ENCODE data around the gene MCCD1.
"Not testable (repeated sequence)": the region's sequence is repeated elsewhere in the genome, so short reads cannot be mapped to it uniquely, and the experiment has no call there.

GRCh38 chr6:31509036-31509435 lies 19.7 kb upstream of the MCCD1 start:
- not testable (repeated sequence) for TF ChIP-seq ZNF512 (CRISPR knock-in tag; IDR thresholded peaks at IDR 0.05; ENCODE audit: borderline replicate concordance); CTCF (IDR thresholded peaks at IDR 0.05); SP1 (CRISPR knock-in tag; conservative IDR thresholded peaks at IDR 0.05); EMX1 (CRISPR knock-in tag; IDR thresholded peaks at IDR 0.05); ESRRA (CRISPR knock-in tag; IDR thresholded peaks at IDR 0.05; ENCODE audit: borderline replicate concordance); MXD4 (CRISPR knock-in tag; IDR thresholded peaks at IDR 0.05; ENCODE audit: borderline replicate concordance); ATF2 (CRISPR knock-in tag; IDR thresholded peaks at IDR 0.05; ENCODE audit: borderline replicate concordance, low read depth); NR2C2 (CRISPR knock-in tag; IDR thresholded peaks at IDR 0.05); ZBTB43 (CRISPR knock-in tag; IDR thresholded peaks at IDR 0.05); CBFB (CRISPR knock-in tag; IDR thresholded peaks at IDR 0.05; ENCODE audit: low read depth); FOXJ3 (CRISPR knock-in tag; IDR thresholded peaks at IDR 0.05; ENCODE audit: borderline replicate concordance); E2F1 (CRISPR knock-in tag; IDR thresholded peaks at IDR 0.05); E2F4 (CRISPR knock-in tag; IDR thresholded peaks at IDR 0.05; ENCODE audit: borderline replicate concordance, low read depth)
